Activated T-helper 1 cell treated with Interleukin-2 at 50 U/mL for 16 hours (primary cell): ENCODE data around the gene TMTC1.

ENCODE experiments used
- DNase-seq: peaks from one replicate; pipeline ENCODE4 v3.0.0-alpha.2; 2020; ENCODE audit warnings: low read depth

The TMTC1 gene

GRCh38 chr12:29537298-29537697 lies 246.4 kb downstream of the TMTC1 start:
- no peak for DNase-seq

GRCh38 chr12:29534935-29535334 lies 248.8 kb downstream of the TMTC1 start:
- DNase-seq = no peak

- DNase-seq = no peak
These were observed 249.8 kb downstream of the TMTC1 start for GRCh38 chr12:29533815-29534489.

GRCh38 chr12:29531471-29531870 lies 252.3 kb downstream of the TMTC1 start:
- DNase-seq = no peak

- DNase-seq = no peak
These were observed 253.3 kb downstream of the TMTC1 start for GRCh38 chr12:29530436-29530835.

GRCh38 chr12:29528161-29528560 lies 255.6 kb downstream of the TMTC1 start:
- DNase-seq = no peak

- no peak for DNase-seq
These were observed 261.8 kb downstream of the TMTC1 start for GRCh38 chr12:29521951-29522350.

GRCh38 chr12:29519585-29520182 lies 264.1 kb downstream of the TMTC1 start:
- no peak for DNase-seq

GRCh38 chr12:29518407-29518806 lies 265.3 kb downstream of the TMTC1 start:
- no peak for DNase-seq

GRCh38 chr12:29517264-29517663 lies 266.5 kb downstream of the TMTC1 start:
- DNase-seq = no peak

GRCh38 chr12:29516431-29516875 lies 267.3 kb downstream of the TMTC1 start:
- DNase-seq = no peak

GRCh38 chr12:29510591-29511185 lies 273.1 kb downstream of the TMTC1 start:
- DNase-seq = no peak

- no peak for DNase-seq
These were observed 274.2 kb downstream of the TMTC1 start for GRCh38 chr12:29509503-29509902.

GRCh38 chr12:29508949-29509348 lies 274.8 kb downstream of the TMTC1 start:
- DNase-seq = no peak

- DNase-seq = no peak
These were observed 278.6 kb downstream of the TMTC1 start for GRCh38 chr12:29505122-29505521.

GRCh38 chr12:29503283-29503682 lies 280.5 kb downstream of the TMTC1 start:
- DNase-seq = no peak

GRCh38 chr12:29499235-29499634 lies 284.5 kb downstream of the TMTC1 start:
- DNase-seq = no peak

GRCh38 chr12:29497588-29497987 lies 286.2 kb downstream of the TMTC1 start, which contains the start of gene OVCH1:
TSS of gene OVCH1 (minus strand) at chr12:29497686. CDS start at chr12:29497686, 0 bp downstream.
- no peak for DNase-seq

GRCh38 chr12:29492891-29493290 lies 290.9 kb downstream of the TMTC1 start:
- DNase-seq = no peak

- DNase-seq = no peak
These were observed 296.8 kb downstream of the TMTC1 start for GRCh38 chr12:29486972-29487371.

- DNase-seq = no peak
These were observed 320.5 kb downstream of the TMTC1 start for GRCh38 chr12:29463198-29463597.

GRCh38 chr12:29460082-29460481 lies 323.7 kb downstream of the TMTC1 start:
- no peak for DNase-seq

- DNase-seq = no peak
These were observed 328.7 kb downstream of the TMTC1 start for GRCh38 chr12:29455087-29455486.
